Retinal pigment epithelial cell (primary cell): ENCODE results near the gene LIPJ.

Experiments used
- DNase-seq: peaks from one replicate; pipeline ENCODE4 v3.0.0-alpha.2; 2010; ENCODE audit warnings: low read depth
- H3K4me3 ChIP-seq: 2 replicates; pipeline ENCODE4 v1.5.1; 2011; ENCODE audit warnings: mild to moderate bottlenecking, low read length, control low read depth, moderate library complexity
- TF ChIP-seq, protein P1 (sequence below): conservative IDR thresholded peaks from 2 replicates; pipeline ENCODE4 v1.5.1; 2011; ENCODE audit warnings: low read depth, low read length, control low read depth, inconsistent platforms

Gene LIPJ, protein sequence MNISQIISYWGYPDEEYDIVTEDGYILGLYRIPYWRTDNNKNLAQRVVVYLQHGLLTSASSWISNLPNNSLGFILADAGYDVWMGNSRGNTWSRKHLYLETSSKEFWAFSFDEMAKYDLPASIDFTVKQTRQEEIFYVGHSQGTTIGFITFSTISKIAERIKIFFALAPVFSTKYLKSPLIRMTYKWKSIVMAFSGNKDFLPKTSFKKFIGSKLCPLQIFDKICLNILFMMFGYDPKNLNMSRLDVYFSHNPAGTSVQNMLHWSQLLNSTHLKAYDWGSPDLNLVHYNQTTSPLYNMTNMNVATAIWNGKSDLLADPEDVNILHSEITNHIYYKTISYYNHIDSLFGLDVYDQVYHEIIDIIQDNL

DNA sequence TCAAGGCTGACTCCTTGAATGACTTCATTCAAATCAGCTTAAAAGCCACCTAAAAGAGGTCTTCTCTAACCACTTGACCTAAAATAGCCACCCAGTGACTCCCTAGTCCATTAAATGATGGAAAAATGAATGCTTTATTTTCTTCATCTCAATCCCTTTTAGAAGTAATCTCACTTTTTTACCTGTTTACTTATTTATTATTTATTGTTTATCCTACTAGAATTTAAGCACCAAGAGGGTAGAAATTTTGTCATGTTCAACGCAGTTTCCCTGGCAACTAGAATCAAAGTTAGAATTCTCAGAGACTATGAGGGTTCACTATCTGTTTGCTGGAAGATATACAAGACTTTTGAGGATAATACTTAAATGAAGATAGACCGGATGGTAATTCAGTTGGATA, at the start of gene LIPJ:
LIPJ (plus strand) TSS at position 301 of the 400 bp plus-strand sequence. CDS start 3,926 bp downstream, outside the sequence.
- DNase-seq, result no peak
- TF ChIP-seq, protein P1, sequence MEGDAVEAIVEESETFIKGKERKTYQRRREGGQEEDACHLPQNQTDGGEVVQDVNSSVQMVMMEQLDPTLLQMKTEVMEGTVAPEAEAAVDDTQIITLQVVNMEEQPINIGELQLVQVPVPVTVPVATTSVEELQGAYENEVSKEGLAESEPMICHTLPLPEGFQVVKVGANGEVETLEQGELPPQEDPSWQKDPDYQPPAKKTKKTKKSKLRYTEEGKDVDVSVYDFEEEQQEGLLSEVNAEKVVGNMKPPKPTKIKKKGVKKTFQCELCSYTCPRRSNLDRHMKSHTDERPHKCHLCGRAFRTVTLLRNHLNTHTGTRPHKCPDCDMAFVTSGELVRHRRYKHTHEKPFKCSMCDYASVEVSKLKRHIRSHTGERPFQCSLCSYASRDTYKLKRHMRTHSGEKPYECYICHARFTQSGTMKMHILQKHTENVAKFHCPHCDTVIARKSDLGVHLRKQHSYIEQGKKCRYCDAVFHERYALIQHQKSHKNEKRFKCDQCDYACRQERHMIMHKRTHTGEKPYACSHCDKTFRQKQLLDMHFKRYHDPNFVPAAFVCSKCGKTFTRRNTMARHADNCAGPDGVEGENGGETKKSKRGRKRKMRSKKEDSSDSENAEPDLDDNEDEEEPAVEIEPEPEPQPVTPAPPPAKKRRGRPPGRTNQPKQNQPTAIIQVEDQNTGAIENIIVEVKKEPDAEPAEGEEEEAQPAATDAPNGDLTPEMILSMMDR, result no peak
- H3K4me3 ChIP-seq, result no peak within 1 kb of the TSS

DNA sequence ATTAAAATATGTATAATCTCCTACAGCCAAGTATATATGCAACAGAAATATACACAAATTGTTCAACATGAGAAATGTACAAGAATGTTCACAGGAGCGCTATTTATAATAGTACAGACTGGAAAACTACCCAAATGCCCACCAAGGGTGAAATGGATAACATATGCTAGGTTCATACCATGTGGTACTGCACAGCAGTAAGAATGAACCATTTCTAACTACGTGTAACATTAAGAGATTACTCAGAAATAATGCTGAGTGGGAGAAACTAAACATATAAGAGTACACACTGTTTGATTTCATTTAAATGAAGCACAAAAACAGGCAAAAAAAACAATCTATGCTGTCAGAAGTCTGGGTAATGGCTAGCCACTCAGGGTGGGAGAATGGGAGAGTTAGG, 49.2 kb upstream of the LIPJ start:
- no peak for DNase-seq
- H3K4me3 ChIP-seq, result no peak overlapping the region
- TF ChIP-seq, protein P1, result no peak

DNA sequence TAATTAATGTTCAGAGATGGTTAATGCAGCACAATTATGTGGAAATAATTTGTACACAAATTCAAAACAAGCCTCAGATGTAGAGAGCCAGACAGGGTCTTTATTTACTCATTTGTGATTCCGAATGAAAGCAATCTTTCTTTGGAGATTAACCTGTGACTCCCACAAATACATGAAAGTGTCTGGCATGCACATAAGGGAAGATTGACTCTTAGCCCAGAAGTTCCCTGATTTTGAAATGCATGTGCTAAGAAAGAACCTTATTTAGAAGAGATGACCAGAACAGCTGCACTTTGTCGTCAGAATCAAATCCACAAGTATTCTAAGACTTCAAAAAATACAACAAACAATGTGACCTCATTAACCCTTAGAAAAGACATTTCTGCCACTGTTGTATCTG, 48.5 kb upstream of the LIPJ start:
- TF ChIP-seq, protein P1, result no peak
- peak; percentile 71 for DNase-seq
- H3K4me3 ChIP-seq, result no peak overlapping the region

DNA sequence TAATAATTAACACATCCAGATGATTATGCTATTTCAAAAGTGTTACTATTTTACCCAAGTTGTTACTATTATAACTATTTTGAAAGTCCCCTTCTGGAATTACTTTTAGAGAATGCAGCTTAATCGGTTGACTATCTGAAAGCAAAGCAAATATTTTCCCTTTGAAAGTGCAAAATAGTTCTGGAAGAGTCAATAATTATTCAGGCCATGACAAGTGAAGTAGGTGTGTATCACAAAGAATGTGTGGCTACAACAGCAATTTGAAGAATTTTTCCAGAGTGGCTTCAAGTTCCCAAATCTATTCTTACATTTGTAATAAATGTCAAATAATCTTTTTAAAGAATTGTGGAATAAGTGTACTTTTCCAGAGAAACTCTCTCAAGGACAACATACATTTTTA, 46.2 kb upstream of the LIPJ start:
- TF ChIP-seq, protein P1, result no peak
- DNase-seq, result no peak
- H3K4me3 ChIP-seq, result no peak overlapping the region

DNA sequence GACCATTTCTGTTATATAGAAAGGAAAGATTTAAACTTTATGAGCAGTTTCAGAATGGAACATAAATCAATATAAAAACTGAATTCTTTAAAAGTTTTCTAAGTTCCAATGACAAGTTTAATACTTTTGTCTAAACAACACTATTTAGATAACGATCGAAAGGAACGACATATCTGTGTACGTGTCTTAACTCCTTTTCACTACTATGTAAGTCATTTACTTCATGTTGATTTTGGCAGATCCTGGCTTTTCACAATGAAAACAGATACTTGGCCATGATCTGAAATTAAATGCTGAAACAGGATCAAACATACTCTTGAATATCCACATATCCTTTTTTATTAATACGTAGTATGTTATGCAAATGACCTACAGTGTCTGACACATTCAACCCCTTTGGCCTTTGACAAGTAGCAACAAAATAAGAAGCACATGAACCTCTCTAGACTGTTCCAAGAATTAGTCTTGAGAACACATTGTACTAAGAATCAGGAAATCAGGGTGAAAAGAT, 45.4 kb upstream of the LIPJ start:
- H3K4me3 ChIP-seq, result no peak overlapping the region
- DNase-seq, result no peak
- TF ChIP-seq, protein P1, result no peak

DNA sequence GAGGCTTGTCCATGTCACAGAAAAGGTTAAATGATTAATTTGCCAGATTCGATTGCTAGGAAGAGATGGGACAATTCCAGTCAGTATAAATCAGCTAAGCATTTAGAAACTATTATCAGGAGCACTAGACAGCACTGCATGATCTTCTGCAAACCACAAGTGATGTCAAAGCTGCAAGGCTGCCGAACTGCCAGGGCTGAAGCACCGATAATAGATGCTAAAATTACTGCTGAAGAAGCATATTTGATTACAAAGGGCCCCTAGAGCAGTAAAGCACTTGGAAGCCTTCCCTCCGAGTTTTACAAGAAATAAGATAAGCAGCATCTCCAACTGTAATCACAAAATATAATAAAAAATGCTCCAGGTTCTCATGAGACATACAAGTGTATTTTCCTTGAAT, 44.0 kb upstream of the LIPJ start:
- H3K4me3 ChIP-seq, result no peak overlapping the region
- TF ChIP-seq, protein P1, result no peak
- DNase-seq, result no peak

DNA sequence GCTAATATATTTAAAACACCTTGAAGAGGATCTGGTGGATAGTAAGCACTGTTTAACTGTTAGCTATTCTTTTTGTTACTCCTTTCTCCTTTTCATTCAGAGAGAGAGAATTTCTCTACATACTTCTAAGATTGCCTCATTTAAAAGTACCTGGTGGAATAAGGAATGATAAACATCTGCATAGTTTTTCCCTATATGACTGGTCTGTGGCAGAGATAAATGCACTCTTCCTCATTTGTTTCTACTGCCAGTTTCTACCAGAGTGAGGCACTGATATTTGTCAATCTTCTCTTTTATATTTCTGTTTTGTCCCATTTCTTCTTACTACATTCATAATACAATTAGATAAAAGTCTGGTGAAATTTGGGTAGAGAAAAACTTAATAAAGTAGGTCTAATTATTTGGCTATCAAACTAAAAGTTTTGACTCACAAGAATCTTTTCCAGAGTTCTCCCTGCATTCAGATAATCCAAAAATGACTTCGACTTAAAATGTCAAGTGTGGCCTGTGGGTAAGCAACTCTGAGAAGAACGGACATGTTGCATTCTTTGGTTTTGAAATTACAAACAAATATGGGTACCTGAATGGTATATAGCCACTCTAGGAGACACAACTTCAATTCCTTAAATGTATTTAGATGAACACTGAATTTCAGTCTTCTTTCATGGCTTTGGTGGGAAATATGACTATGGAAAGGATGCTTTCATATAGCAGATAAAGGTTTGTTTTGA, 42.3 kb upstream of the LIPJ start:
- no peak overlapping the region for H3K4me3 ChIP-seq
- DNase-seq, result no peak
- TF ChIP-seq, protein P1, result no peak
